KOPT-K1 (cell line): ENCODE measurements around the gene SLC6A9.

Source experiments
- H3K27ac ChIP-seq: fragments of 200-600 bp; sonication (generic); 2 replicates; pipeline ENCODE4 v1.5.1; 2016; ENCODE audit warnings: antibody characterized with exemption, mild to moderate bottlenecking, low read depth, low read length; ENCODE audit not compliant: poor library complexity, severe bottlenecking
- H3K36me3 ChIP-seq: fragments of 200-600 bp; sonication (generic); 2 replicates; pipeline ENCODE4 v1.5.1; 2017; ENCODE audit warnings: antibody characterized with exemption, mild to moderate bottlenecking, low read length, moderate library complexity; ENCODE audit not compliant: insufficient read depth
- H3K9me3 ChIP-seq: fragments of 200-600 bp; sonication (generic); 2 replicates; pipeline ENCODE4 v1.5.1; 2017; ENCODE audit warnings: antibody characterized with exemption, low read length, mild to moderate bottlenecking; ENCODE audit not compliant: insufficient read depth, poor library complexity, severe bottlenecking

SLC6A9 gene

DNA sequence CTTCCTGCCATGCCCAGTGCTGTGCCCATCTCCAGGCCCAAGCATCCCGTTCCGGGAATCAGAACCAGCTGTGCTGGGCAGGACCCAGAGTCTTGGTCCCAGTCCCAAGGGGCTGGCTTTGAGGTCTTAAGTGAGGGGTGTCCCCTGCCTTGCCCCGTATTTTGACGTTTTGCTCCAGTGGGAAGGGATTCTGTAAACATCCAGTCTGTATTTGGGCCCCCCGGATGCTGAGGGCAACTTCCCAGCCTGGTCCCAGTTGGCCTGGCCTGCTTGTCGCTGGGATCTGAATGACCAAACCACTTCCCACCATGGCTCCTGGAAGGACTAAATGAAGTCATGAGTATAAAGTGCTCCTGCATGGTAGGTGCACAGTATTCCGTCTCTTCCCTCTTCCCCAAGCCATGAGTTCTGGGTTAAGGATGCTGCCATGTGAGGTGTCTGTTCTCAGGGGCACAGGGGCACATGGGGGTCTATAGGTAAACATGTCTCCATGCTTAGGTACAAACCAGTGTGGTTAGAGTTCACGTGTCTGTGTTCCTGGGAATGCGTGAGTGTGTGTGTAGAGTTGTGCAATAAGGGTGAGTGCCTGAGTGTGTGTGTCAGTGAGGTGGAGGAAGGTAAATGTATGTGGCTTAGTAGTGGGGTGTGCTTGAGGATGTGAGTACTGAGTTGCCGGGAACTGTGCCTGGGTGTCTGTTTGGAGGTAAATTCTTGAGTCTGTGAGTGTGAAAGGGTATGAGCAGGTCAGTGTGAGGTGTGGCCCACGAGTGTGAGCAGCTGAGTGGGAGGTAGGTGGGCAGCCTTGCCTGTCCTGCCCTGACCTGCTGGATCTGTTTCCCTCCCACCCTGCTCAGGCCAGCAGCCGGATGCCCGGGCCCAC, 50.8 kb downstream of the SLC6A9 start:
- H3K36me3 ChIP-seq = peaks cover 28% of the 10 kb centered on the region
- H3K27ac ChIP-seq = no peak overlapping the region
- H3K9me3 ChIP-seq = no peaks in the 10 kb centered on the region

DNA sequence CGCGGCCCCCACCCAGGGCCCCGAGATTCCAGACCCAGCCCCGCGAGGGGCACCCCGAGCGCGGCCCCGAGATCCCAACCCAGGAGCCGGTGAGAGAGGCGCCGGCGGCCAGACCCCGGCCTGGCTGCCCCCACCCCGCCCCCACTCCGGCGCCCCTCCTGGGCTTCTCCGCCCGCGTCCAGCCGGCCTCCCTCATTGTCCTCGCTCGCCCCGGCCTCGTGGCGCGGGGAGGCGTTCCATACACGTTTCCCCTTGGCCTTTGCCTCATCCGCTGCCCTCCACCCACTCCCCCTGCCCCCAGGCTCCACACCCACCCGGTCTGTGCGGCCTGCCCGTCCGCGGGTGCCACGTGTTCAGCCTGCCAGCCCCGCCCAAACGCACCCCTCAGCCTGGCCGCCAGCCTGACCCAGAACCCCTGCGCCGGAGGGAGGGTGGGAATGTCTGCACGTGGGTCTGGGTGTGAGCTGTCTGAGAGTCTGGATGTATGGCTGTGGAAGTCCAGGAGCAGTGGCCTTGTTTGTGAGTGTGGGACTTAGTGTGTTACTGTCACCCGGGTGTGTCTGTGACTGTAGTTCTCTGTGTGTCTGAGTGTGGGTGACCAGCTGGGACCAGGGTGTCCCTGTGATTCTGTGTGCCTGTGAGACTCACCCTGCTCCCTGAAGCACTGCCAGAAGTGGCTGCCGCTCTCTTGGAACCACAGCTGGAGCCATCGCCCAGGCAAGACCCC, 51.6 kb downstream of the SLC6A9 start:
- peaks cover 28% of the 10 kb centered on the region for H3K36me3 ChIP-seq
- no peaks in the 10 kb centered on the region for H3K9me3 ChIP-seq
- H3K27ac ChIP-seq = no peak overlapping the region

DNA sequence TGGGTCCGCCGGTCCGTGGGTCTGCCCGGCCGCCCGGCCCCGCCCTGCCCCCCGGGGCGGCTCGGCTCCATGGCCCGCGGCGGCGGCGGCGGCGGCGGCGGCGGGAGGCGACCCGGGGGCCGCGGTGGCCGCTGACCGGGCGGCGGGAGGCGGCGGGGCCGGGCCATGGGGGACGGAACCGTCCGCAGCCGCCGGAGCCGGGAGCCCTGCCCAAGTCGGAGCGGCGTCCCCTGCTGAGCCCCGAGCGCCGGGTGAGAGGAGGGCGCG, 52.1 kb downstream of the SLC6A9 start:
- H3K36me3 ChIP-seq = peaks cover 28% of the 10 kb centered on the region
- no peaks in the 10 kb centered on the region for H3K9me3 ChIP-seq
- H3K27ac ChIP-seq = no peak overlapping the region

DNA sequence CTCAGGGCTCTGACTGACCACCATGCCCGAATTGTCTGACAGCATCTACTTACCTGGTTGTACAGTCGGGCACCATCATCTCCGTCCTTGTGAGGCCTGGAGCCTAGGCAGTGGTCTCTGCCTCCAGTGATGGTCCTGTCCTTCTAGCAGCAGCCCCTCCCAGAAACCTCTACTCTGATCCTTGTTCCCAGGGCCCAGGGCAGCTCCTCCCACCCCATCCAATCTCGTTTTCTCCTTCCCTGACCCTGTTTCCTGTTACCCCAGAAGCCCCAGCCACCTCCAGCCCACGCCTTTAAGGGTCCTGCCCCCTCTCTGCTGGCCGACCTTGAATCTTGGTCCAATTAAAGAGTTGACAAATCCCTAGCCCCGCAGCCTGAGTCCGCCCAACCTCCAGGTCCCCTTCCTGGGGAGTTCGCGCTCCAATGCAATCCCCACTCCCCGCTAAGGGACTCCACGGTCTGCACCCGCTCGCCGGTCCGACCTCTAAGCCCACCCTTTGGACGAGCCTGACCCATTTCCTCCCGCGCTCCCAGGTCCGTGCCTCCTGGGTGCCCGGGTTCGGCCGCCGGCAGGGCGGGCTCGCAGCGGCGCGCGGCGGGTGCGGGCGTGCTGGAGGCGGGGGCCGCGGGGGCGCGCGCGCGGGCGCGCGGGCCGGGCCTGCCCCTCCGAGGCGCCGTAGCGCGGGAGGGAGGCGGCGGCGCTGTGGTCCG, 52.6 kb downstream of the SLC6A9 start, which contains the start of gene B4GALT2:
B4GALT2 (plus strand) TSS at position 660 of the 710 bp plus-strand sequence. CDS start 1,951 bp downstream, outside the sequence.
- H3K27ac ChIP-seq = no peak within 1 kb of the TSS
- H3K36me3 ChIP-seq = peaks cover 28% of the 10 kb centered on the region

DNA sequence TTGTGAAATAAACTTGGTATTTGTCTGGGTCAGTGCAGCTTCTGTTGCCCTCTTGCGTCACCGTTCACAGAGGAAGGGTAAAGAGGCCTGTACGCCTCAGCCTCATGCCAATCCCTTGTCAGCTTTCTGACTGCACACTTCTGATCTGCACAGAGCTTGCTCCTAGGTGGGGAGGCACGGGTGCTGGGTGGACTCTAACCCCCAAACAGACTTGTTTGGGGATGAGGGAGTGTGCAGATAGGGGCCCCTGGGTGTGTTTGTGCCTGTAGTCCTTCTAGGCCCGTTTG, 53.1 kb downstream of the SLC6A9 start:
- Histone ChIP-seq H3K36me3 (peaks cover 32% of the 10 kb centered on the region), H3K27ac (no peak overlapping the region), H3K9me3 (no peaks in the 10 kb centered on the region)

More for the DNA sequence above, 52.6 kb downstream of the SLC6A9 start, which contains the start of gene B4GALT2:
- H3K9me3 ChIP-seq = no peaks in the 10 kb centered on the region

DNA sequence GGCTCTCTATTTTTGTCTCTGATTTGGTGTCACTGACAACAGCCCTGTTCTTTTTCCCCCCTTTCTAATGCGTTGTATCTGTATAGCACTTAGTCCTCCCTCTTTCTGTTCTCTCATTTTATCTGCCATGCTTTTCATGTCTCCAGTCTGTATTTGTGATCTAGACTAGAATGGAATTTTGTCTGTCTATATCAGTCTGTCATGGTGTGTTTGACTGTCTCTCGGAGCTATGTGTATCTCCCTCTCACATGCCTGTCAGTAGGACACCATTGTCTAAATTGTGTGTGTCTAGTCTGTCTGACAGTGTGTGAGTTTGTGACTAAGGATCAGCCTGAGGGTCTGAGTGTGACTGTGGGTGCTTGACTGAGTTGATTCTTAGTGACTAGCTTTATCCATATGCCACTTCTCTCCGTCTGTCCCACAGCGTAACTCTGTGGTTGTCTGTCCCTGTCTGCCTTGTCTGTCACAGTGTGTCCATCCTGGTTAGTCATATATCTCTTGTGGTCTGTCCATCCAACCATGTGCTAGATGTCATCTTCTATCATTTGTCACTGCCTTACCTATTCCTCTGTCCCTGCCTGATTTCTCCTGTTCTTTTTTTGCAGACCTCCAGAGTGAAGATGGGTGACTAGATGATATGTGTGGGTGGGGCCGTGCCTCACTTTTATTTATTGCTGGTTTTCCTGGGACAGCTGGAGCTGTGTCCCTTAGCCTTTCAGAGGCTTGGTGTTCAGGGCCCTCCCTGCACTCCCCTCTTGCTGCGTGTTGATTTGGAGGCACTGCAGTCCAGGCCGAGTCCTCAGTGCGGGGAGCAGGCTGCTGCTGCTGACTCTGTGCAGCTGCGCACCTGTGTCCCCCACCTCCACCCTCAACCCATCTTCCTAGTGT, 53.6 kb downstream of the SLC6A9 start:
- H3K9me3 ChIP-seq = no peaks in the 10 kb centered on the region
- H3K27ac ChIP-seq = no peak overlapping the region
- peaks cover 36% of the 10 kb centered on the region for H3K36me3 ChIP-seq

DNA sequence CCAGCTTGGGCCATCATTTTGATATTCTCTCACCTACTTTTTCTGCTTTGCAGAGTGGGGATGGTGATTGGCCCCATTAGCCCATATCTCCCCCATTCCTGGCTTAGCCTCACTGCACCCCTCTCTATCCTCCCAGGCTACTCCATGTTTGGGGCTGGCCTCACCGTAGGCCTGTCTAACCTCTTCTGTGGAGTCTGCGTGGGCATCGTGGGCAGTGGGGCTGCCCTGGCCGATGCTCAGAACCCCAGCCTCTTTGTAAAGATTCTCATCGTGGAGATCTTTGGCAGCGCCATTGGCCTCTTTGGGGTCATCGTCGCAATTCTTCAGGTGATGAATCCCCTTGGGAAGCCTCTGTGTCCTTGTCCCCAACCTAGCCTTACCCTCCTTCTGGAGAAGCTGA, 54.4 kb downstream of the SLC6A9 start:
- H3K36me3 ChIP-seq = peaks cover 44% of the 10 kb centered on the region
- no peaks in the 10 kb centered on the region for H3K9me3 ChIP-seq
- H3K27ac ChIP-seq = no peak overlapping the region

DNA sequence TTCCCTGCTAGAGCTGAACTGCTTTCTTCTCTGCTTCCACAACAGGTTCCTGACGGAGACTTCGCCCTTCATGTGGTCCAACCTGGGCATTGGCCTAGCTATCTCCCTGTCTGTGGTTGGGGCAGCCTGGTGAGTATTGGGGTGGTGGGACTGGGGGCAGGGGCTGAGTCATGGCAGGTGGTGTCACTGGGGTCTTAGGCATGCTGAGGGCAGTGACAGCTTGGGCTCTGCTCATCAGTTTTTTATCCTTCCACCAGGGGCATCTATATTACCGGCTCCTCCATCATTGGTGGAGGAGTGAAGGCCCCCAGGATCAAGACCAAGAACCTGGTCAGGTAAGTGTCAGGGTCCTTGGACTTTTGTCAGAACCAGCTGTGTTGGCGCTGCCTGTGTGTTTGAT, 55.2 kb downstream of the SLC6A9 start:
- H3K9me3 ChIP-seq = no peaks in the 10 kb centered on the region
- peaks cover 46% of the 10 kb centered on the region for H3K36me3 ChIP-seq
- H3K27ac ChIP-seq = peak overlapping the region; percentile 73

DNA sequence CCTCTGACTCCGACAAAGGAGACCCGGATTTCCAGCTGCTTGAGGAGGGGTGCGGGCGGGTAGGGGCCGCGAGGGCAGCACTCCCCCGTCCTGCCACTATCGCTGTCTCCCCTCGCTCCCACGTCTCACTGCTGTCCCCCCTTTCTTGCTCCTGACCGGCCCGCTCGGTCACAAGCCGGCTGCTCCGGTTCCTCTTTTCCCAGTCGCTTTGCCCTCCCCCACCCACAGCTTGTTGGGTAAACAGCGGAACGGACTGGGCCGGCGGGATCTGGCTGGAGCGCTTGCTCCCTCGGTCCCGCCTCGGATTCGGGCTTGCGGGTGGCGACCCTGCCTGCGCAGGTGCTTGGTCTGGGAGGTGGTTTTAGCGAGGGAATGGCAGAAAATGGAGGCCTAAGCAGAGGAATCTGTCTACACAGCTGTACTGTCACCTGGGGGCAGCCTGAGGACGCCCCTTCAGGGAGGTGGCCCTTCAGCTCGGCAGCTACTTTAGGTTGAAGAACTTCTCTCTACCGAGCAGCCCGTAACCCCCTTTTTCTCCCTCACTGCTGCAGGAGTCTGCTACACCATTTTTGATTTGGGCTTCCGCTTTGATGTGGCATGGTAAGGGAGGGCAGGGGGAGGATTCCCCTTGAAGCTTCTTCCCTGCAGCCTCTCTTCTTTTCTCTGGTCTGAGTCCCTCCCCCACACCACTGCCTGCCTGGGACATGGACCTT, 55.9 kb downstream of the SLC6A9 start:
- H3K27ac ChIP-seq = peak overlapping the region; percentile 73
- no peaks in the 10 kb centered on the region for H3K9me3 ChIP-seq
- peaks cover 46% of the 10 kb centered on the region for H3K36me3 ChIP-seq

DNA sequence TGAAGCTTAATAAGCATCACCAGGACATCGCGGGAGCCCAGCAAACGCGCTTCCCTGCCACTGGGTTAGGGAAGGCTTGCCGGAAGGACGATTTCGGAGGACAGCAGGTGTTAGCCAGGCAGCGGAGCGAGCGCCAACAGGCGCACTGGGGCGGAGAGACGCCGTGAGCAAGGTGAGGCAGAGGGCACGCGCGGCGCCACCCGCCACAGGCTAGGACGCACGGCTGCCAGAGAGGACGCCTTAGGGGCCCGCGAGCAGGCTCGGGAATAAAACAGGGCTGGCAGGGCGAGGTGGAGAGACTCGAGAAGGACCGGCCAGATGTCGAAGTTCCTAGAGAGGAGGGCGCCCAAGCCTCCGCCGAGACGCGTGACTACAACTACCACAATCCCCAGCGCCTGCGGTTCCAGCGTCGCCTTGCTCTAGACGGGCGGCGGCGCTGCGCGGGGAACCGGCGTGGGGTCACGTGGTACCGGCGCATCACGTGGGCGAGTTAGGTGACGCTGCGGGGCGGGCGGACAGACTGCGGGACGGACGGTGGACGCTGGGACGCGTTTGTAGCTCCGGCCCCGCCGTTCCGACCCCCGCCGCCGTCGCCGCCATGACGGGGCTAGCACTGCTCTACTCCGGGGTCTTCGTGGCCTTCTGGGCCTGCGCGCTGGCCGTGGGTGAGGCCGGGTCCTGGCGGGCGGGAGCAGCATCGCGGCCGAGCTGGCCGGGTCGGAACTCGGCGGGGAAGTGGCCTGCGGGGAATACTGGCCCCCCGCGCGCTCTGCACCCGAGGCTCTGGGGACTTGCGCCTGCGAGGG, 56.6 kb downstream of the SLC6A9 start, which contains the start of gene ATP6V0B:
ATP6V0B (plus strand) TSS at position 518 of the 806 bp plus-strand sequence; CDS start at position 599, 81 bp downstream.
- peaks cover 46% of the 10 kb centered on the region for H3K36me3 ChIP-seq
- H3K9me3 ChIP-seq = no peaks in the 10 kb centered on the region
- H3K27ac ChIP-seq = peak within 1 kb of the TSS; percentile 73

DNA sequence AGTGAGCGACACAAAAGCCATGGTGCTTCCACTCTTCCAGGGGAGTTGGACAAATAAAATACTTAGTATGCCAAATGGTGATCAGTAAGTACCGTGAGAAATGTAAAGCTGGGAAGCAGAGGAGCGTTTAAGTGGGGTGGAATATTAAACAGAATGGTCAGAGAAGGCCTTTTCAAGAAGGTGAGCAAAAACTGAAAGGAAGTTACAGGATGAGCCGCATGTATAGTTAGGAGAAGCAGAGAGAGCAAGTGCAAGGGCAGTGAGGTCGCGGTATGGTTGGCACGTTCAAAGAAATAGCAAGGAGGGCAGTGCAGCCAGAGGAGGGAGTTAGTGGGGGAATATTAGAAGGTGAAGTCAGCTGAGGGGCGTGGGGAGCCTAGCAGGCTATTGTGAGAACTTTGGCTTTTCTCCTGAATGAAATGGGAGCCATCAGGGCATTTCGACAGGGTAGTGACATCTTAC, 57.2 kb downstream of the SLC6A9 start:
- Histone ChIP-seq H3K36me3 (peaks cover 46% of the 10 kb centered on the region), H3K9me3 (no peaks in the 10 kb centered on the region), H3K27ac (peak overlapping the region; percentile 73)

DNA sequence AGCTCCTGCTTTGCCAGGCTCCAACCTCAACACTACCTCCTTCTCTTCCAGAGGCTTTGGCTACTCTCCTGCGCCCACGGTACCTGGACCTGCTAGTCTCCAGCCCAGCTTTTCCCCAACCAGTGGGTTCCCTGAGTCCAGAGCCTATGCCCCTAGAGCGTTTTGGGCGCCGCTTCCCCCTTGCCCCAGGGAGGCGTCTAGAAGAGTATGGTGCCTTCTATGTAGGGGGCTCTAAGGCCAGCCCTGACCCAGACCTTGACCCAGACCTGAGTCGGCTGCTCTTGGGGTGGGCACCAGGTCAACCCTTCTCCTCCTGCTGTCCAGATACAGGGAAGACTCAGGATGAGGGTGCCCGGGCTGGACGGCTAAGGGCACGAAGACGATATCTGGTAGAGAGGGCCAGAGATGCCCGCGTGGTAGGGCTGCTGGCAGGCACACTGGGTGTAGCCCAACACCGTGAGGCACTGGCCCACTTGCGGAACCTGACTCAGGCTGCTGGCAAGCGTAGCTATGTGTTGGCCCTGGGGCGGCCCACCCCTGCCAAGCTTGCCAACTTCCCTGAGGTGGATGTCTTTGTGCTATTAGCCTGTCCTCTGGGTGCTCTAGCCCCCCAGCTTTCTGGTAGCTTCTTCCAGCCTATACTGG, 59.8 kb downstream of the SLC6A9 start:
- no peak overlapping the region for H3K27ac ChIP-seq
- H3K36me3 ChIP-seq = peaks cover 28% of the 10 kb centered on the region
- H3K9me3 ChIP-seq = no peaks in the 10 kb centered on the region

DNA sequence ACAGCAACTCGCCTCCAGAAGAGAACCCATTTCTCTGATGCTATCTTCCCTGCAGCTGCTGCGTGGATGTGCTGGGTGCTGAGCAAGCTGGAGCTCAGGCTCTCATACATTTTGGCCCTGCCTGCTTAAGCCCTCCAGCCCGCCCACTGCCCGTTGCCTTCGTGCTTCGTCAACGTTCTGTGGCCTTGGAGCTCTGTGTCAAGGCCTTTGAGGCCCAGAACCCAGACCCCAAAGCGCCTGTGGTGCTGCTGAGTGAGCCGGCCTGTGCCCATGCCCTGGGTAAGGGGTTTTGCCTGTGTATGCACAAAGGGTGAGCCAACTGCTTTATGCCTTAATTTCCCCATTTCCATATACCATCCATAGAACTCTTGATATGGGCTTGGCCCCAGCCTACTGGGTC, 60.4 kb downstream of the SLC6A9 start:
- no peak overlapping the region for H3K27ac ChIP-seq
- peaks cover 27% of the 10 kb centered on the region for H3K36me3 ChIP-seq
- H3K9me3 ChIP-seq = no peaks in the 10 kb centered on the region
